Stimulated activated CD4-positive, alpha-beta T cell treated with anti-CD3 and anti-CD28 coated beads, Interleukin-12 subunit alpha, Interleukin-12 subunit beta, amount 100 ng/mL, for 48 hours (primary cell): ENCODE measurements around the gene RC3H2.
"Not testable (repeated sequence)": the region's sequence is repeated elsewhere in the genome, so short reads cannot be mapped to it uniquely, and the experiment has no call there.

Experiments used
- DNase-seq, 3 donors: peaks; one replicate each; pipeline ENCODE4 v3.0.0-alpha.2; 2020; ENCODE audit warnings: low read depth in 2 of 3, low spot score in 1 of 3

Gene RC3H2

GRCh38 chr9:122810306-122810946, 94.7 kb downstream of the RC3H2 start:
- peak; percentile 55 to 74 (median 56) for DNase-seq

- not testable (repeated sequence) for DNase-seq
Observed at GRCh38 chr9:122809261-122809660, 95.9 kb downstream of the RC3H2 start.

- no peak for DNase-seq
Observed at GRCh38 chr9:122808141-122808540, 97.0 kb downstream of the RC3H2 start.

GRCh38 chr9:122807271-122807900, 97.8 kb downstream of the RC3H2 start:
- peak; percentile 60 to 66 (median 63) for DNase-seq

- peak in 1 of 3 donors; percentile 18 for DNase-seq
Observed at GRCh38 chr9:122806661-122807060, 98.5 kb downstream of the RC3H2 start.

- no peak for DNase-seq
Observed at GRCh38 chr9:122800066-122801060, 104.8 kb downstream of the RC3H2 start, which contains the start of gene OR1K1. TSS of gene OR1K1 (plus strand) at chr9:122800123. CDS start at chr9:122800123, 0 bp downstream.

- no peak for DNase-seq
Observed at GRCh38 chr9:122797316-122798063, 107.7 kb downstream of the RC3H2 start.
